IMR-90 (cell line): ENCODE measurements around the gene DUOX1. TPM values are rescaled to one million over a fixed set of nuclear protein-coding genes. Genes with fewer than 3 reads are reported as not detected.

Experiments
- ATAC-seq: fragments of 200-7000 bp; cut with Tn5 transposase; 2 replicates; pipeline ENCODE4 v1.9.1; 2020; ENCODE audit warnings: low read depth, mild to moderate bottlenecking, moderate library complexity
- BruUV-seq: library from RNA; stranded (reverse); fragments of 400-500 nt; replicated peaks from 2 replicates; lab custom pipeline; 2021; lab: Mats Ljungman, UMichigan
- CTCF ChIA-PET: fragments of 300-600 bp; formaldehyde crosslinking; extraction: SDS; loops from one replicate; lab custom pipeline; 2021; ENCODE audit warnings: antibody characterized with exemption; lab: Yijun Ruan, JAX
- POLR2A ChIA-PET: fragments of 300-600 bp; sonication (Branson Sonifier 250); formaldehyde crosslinking; loops from one replicate; lab custom pipeline; 2022; ENCODE audit warnings: antibody characterized with exemption; ENCODE audit not compliant: unreplicated experiment; lab: Charles Lee
- DNase-seq: peaks from one replicate; pipeline ENCODE4 v3.0.0; 2013
- H2AFZ ChIP-seq: replicated peaks from 2 replicates; pipeline ENCODE3; 2013; ENCODE audit warnings: low read length, mild to moderate bottlenecking; ENCODE audit not compliant: poor library complexity
- H2AK5ac ChIP-seq: 2 replicates; pipeline ENCODE4 v1.6.1; 2013; ENCODE audit warnings: low read depth, low read length, inconsistent platforms
- H2AK9ac ChIP-seq: replicated peaks from 2 replicates; pipeline ENCODE3; 2013; ENCODE audit warnings: mild to moderate bottlenecking, low read depth, low read length, moderate library complexity; ENCODE audit not compliant: poor library complexity
- H2BK120ac ChIP-seq: 2 replicates; pipeline ENCODE4 v1.6.1; 2013; ENCODE audit warnings: low read depth, low read length, inconsistent platforms
- H2BK15ac ChIP-seq: 3 replicates; pipeline ENCODE4 v1.6.1; 2013; ENCODE audit warnings: low read depth, low read length, inconsistent platforms
- H2BK20ac ChIP-seq: 2 replicates; pipeline ENCODE4 v1.6.1; 2013; ENCODE audit warnings: low read depth, mild to moderate bottlenecking, inconsistent platforms, low read length, moderate library complexity
- H2BK5ac ChIP-seq: 2 replicates; pipeline ENCODE4 v1.6.1; 2013; ENCODE audit warnings: mild to moderate bottlenecking, low read depth, low read length, inconsistent platforms; ENCODE audit not compliant: poor library complexity, severe bottlenecking
- H3K14ac ChIP-seq: replicated peaks from 2 replicates; pipeline ENCODE4 v1.6.1; 2013; ENCODE audit warnings: low read depth, low read length, inconsistent platforms
- H3K18ac ChIP-seq: 2 replicates; pipeline ENCODE4 v1.6.1; 2013; ENCODE audit warnings: low read depth, low read length, control low read depth
- H3K23ac ChIP-seq: 2 replicates; pipeline ENCODE4 v1.6.1; 2013; ENCODE audit warnings: low read depth, low read length, inconsistent platforms
- H3K27ac ChIP-seq: 2 replicates; pipeline ENCODE4 v1.5.1; 2013; ENCODE audit warnings: mild to moderate bottlenecking, control low read depth, low read length; ENCODE audit not compliant: insufficient read depth
- H3K27me3 ChIP-seq: 2 replicates; pipeline ENCODE4 v1.6.1; 2013; ENCODE audit warnings: low read length; ENCODE audit not compliant: control insufficient read depth, insufficient read depth
- H3K36me3 ChIP-seq: 2 replicates; pipeline ENCODE4 v1.6.1; 2013; ENCODE audit warnings: low read length, mixed read lengths; ENCODE audit not compliant: control insufficient read depth, insufficient read depth
- H3K4ac ChIP-seq: 2 replicates; pipeline ENCODE4 v1.6.1; 2013; ENCODE audit warnings: low read depth, low read length, inconsistent platforms
- H3K4me1 ChIP-seq: 2 replicates; pipeline ENCODE4 v1.6.1; 2013; ENCODE audit warnings: low read length, mixed read lengths; ENCODE audit not compliant: control insufficient read depth, insufficient read depth
- H3K4me2 ChIP-seq: 2 replicates; pipeline ENCODE4 v1.6.1; 2013; ENCODE audit warnings: low read depth, mild to moderate bottlenecking, control low read depth, low read length, moderate library complexity
- H3K4me3 ChIP-seq: 2 replicates; pipeline ENCODE4 v1.5.1; 2013; ENCODE audit warnings: low read depth, mild to moderate bottlenecking, control low read depth, low read length, moderate library complexity; ENCODE audit not compliant: insufficient read depth
- H3K56ac ChIP-seq: 2 replicates; pipeline ENCODE4 v1.6.1; 2013; ENCODE audit warnings: low read length, inconsistent platforms; ENCODE audit not compliant: insufficient read depth; ENCODE audit errors: extremely low read depth
- H3K79me1 ChIP-seq, 2 experiments: 2 replicates each; pipeline ENCODE4 v1.6.1; 2013; ENCODE audit warnings: low read length in 2 of 2, inconsistent platforms in 1 of 2, low read depth in 1 of 2
- H3K9ac ChIP-seq: 2 replicates; pipeline ENCODE4 v1.6.1; 2013; ENCODE audit warnings: low read depth, low read length, control low read depth
- H3K9me1 ChIP-seq: 2 replicates; pipeline ENCODE4 v1.6.1; 2013; ENCODE audit warnings: low read length, inconsistent platforms; ENCODE audit not compliant: insufficient read depth
- H3K9me3 ChIP-seq: 2 replicates; pipeline ENCODE4 v1.6.1; 2013; ENCODE audit warnings: low read length; ENCODE audit not compliant: control insufficient read depth, insufficient read depth
- H4K20me1 ChIP-seq: 2 replicates; pipeline ENCODE4 v1.6.1; 2013; ENCODE audit warnings: low read length, inconsistent platforms; ENCODE audit not compliant: insufficient read depth
- H4K5ac ChIP-seq: 2 replicates; pipeline ENCODE4 v1.6.1; 2013; ENCODE audit warnings: mild to moderate bottlenecking, low read depth, low read length, control low read depth
- H4K8ac ChIP-seq, 2 experiments: 2 replicates each; pipeline ENCODE4 v1.6.1; 2013; ENCODE audit warnings: low read depth in 2 of 2, low read length in 2 of 2, control low read depth in 1 of 2, inconsistent platforms in 1 of 2
- H4K91ac ChIP-seq: 2 replicates; pipeline ENCODE4 v1.6.1; 2013; ENCODE audit warnings: low read depth, low read length, inconsistent platforms; ENCODE audit not compliant: insufficient read depth
- BHLHE40 ChIP-seq: fragments of 150-350 bp; IDR thresholded peaks from 2 replicates; pipeline ENCODE4 v1.6.1; 2016; ENCODE audit warnings: mild to moderate bottlenecking, low read depth, low read length
- CEBPB ChIP-seq: IDR thresholded peaks from 2 replicates; pipeline ENCODE4 v1.6.1; 2012; ENCODE audit warnings: low read depth, low read length, improper control_type of control experiment
- CHD1 ChIP-seq: IDR thresholded peaks from 2 replicates; pipeline ENCODE4 v1.6.1; 2012; ENCODE audit warnings: low read depth, low read length, improper control_type of control experiment
- CTCF ChIP-seq: conservative IDR thresholded peaks from 2 replicates; pipeline ENCODE4 v1.5.1; 2012; ENCODE audit warnings: mild to moderate bottlenecking, low read depth, low read length, improper control_type of control experiment
- ELK1 ChIP-seq: fragments of 150-350 bp; IDR thresholded peaks from 2 replicates; pipeline ENCODE4 v1.6.1; 2016; ENCODE audit warnings: low read depth, mild to moderate bottlenecking, low read length, moderate library complexity, borderline replicate concordance
- FOS ChIP-seq: fragments of 150-350 bp; IDR thresholded peaks from 2 replicates; pipeline ENCODE4 v1.6.1; 2016; ENCODE audit warnings: low read depth, low read length
- MAFK ChIP-seq: IDR thresholded peaks from 2 replicates; pipeline ENCODE4 v1.6.1; 2012; ENCODE audit warnings: low read depth, low read length, improper control_type of control experiment
- MAZ ChIP-seq: IDR thresholded peaks from 2 replicates; pipeline ENCODE4 v1.6.1; 2012; ENCODE audit warnings: low read depth, mild to moderate bottlenecking, low read length, improper control_type of control experiment, moderate library complexity, borderline replicate concordance
- MXI1 ChIP-seq: IDR thresholded peaks from 2 replicates; pipeline ENCODE4 v1.6.1; 2012; ENCODE audit warnings: low read depth, mild to moderate bottlenecking, low read length, moderate library complexity, borderline replicate concordance
- NFE2L2 ChIP-seq: fragments of 150-350 bp; IDR thresholded peaks from 2 replicates; pipeline ENCODE4 v1.6.1; 2016; ENCODE audit warnings: low read depth, mild to moderate bottlenecking, low read length
- POLR2A ChIP-seq: IDR thresholded peaks from 2 replicates; pipeline ENCODE4 v1.6.1; 2012; ENCODE audit warnings: mild to moderate bottlenecking, low read depth, low read length
- RAD21 ChIP-seq: IDR thresholded peaks from 2 replicates; pipeline ENCODE4 v1.6.1; 2012; ENCODE audit warnings: low read length, improper control_type of control experiment
- RCOR1 ChIP-seq: IDR thresholded peaks from 2 replicates; pipeline ENCODE4 v1.6.1; 2012; ENCODE audit warnings: mild to moderate bottlenecking, low read length, improper control_type of control experiment; ENCODE audit not compliant: insufficient replicate concordance
- RFX5 ChIP-seq: IDR thresholded peaks from 2 replicates; pipeline ENCODE4 v1.8.0; 2012; ENCODE audit warnings: low read depth, mild to moderate bottlenecking, low read length, moderate library complexity
- SMC3 ChIP-seq: fragments of 150-350 bp; IDR thresholded peaks from 2 replicates; pipeline ENCODE4 v1.6.1; 2016; ENCODE audit warnings: low read depth, mild to moderate bottlenecking, antibody characterized with exemption, low read length, moderate library complexity
- USF2 ChIP-seq: fragments of 150-350 bp; IDR thresholded peaks from 2 replicates; pipeline ENCODE4 v1.6.1; 2017; ENCODE audit warnings: mild to moderate bottlenecking, antibody characterized with exemption, low read length, low read depth
- WGBS, 2 experiments: methylation state at CpG; one replicate each; pipeline versions ENCODE4 v1.1.5 to v1.1.7; 2013; ENCODE audit warnings: missing lambda C conversion rate in 2 of 2; ENCODE audit not compliant: insufficient read length in 1 of 2; ENCODE audit errors: extremely low coverage in 2 of 2; 5-methylcytosine and 5-hydroxymethylcytosine counted together
- dilution Hi-C: fragments of 300-500 bp; cut with HindIII; formaldehyde crosslinking; loops from one replicate; pipeline ENCODE4 v1.14.3; 2018; ENCODE audit warnings: low sequenced_read_pairs; ENCODE audit not compliant: unreplicated experiment
- in situ Hi-C: fragments of 300-500 bp; cut with MboI; formaldehyde crosslinking; loops from 3 replicates; pipeline ENCODE4 v1.14.3; 2019; ENCODE audit warnings: low sequenced_read_pairs, inconsistent platforms, mixed read lengths
- intact Hi-C: fragments of 100-400 bp; cut with micrococcal nuclease; formaldehyde crosslinking; loops from 2 replicates; pipeline ENCODE4 v1.10.0; 2022
- polyA plus RNA-seq, 3 experiments: library from polyadenylated mRNA; depleted of rRNA; stranded (reverse); fragments of >200 nt; gene quantifications; 2 replicates each; pipeline ENCODE4 v1.2.3, GENCODE V29; 2012; ENCODE audit warnings: low replicate concordance in 1 of 3
- total RNA-seq: library from RNA; depleted of rRNA; stranded (reverse); fragments of >200 nt; gene quantifications from 2 replicates; pipeline ENCODE4 v1.2.3, GENCODE V29; 2012

The DUOX1 gene
- total and polyA plus RNA-seq, 2 of the 4 experiments (the other 2 are of a cell fraction): not detected

- DNase-seq (no peak), ATAC-seq (no peak)
- H2AK5ac ChIP-seq: no peak overlapping the region
- H3K4me1 ChIP-seq: no peaks in the 10 kb centered on the region; the same call in 1 of the 2 replicates
- H2AFZ ChIP-seq: no peak overlapping the region
- intact Hi-C loops: loop anchor here (5.0 kb wide), 1 partner anchor 264 kb away; no protein-coding TSS in a partner anchor
- no peak overlapping the region for H2BK120ac ChIP-seq
- BruUV-seq: no TSS peak
- no peak overlapping the region for H3K56ac ChIP-seq
- H3K9me1 ChIP-seq: no peaks in the 10 kb centered on the region
- dilution Hi-C loops: no loop called here
- H3K4me3 ChIP-seq: no peak overlapping the region
- H3K18ac ChIP-seq: no peak overlapping the region
- no peaks in the 10 kb centered on the region for H3K36me3 ChIP-seq
- H3K79me1 ChIP-seq: no peaks in the 10 kb centered on the region
- no peak overlapping the region for H2BK15ac ChIP-seq
- no peak overlapping the region for H2BK5ac ChIP-seq
- in situ Hi-C loops: no loop called here
- CTCF ChIA-PET: no interaction called here
- H3K9me3 ChIP-seq: no peaks in the 10 kb centered on the region
- peaks cover 65% of the 10 kb centered on the region for H3K27me3 ChIP-seq
- H3K23ac ChIP-seq: no peak overlapping the region
- peak overlapping the region; percentile 28 for H2AK9ac ChIP-seq
- H3K4me2 ChIP-seq: no peak overlapping the region
- H3K4ac ChIP-seq: no peak overlapping the region
- no peak overlapping the region for H4K8ac ChIP-seq
- 20% methylated on average over 2 of the region's 19 CpGs; no CpG with 5 or more reads in 1 of the 2 experiments for WGBS, 2 experiments
- no peak overlapping the region for H2BK20ac ChIP-seq
- H3K27ac ChIP-seq: no peak overlapping the region
- H4K5ac ChIP-seq: no peak overlapping the region
- TF ChIP-seq CEBPB (no peak), BHLHE40 (no peak), MXI1 (no peak), POLR2A (no peak), MAZ (no peak), SMC3 (no peak), RFX5 (no peak), MAFK (no peak), NFE2L2 (no peak), ELK1 (no peak), CTCF (no peak), USF2 (no peak), FOS (no peak), CHD1 (no peak), RAD21 (no peak), RCOR1 (no peak)
- POLR2A ChIA-PET: no interaction called here
- H4K20me1 ChIP-seq: no peaks in the 10 kb centered on the region
- H3K9ac ChIP-seq: no peak overlapping the region
- no peak overlapping the region for H4K91ac ChIP-seq
- no peak overlapping the region for H3K14ac ChIP-seq
Observed at GRCh38 chr15:45116006-45116481, 13.8 kb upstream of the DUOX1 start.
